ENCODE measurements around the gene PDLIM4.
A peak's percentile ranks its signal among the peaks of the same experiment; 100 is the strongest.

Gene PDLIM4

GRCh38 chr5:132235340-132235739, 22.2 kb upstream of the PDLIM4 start:
- no peak for TF ChIP-seq CTCF (IDR thresholded peaks at IDR 0.05; ENCODE audit: low read depth, low read length)
- no peaks in the 10 kb centered on the region for H3K36me3 ChIP-seq
- DNase-seq: no peak
- H3K4me3 ChIP-seq (ENCODE audit: low read depth, low read length): no peak overlapping the region
- H3K9me3 ChIP-seq (ENCODE audit: severe bottlenecking): no peaks in the 10 kb centered on the region
- H3K27ac ChIP-seq: no peak overlapping the region
- no peaks in the 10 kb centered on the region for H3K27me3 ChIP-seq (ENCODE audit: insufficient read depth, low read depth, severe bottlenecking)

- no peak overlapping the region for H3K4me3 ChIP-seq (ENCODE audit: low read depth, low read length)
- peak; percentile 72 for DNase-seq
- peak; percentile 42; the same call in 1 of the 2 replicates for TF ChIP-seq CTCF (IDR thresholded peaks at IDR 0.05; ENCODE audit: low read depth, low read length)
- H3K27me3 ChIP-seq (ENCODE audit: insufficient read depth, low read depth, severe bottlenecking): no peaks in the 10 kb centered on the region
- H3K36me3 ChIP-seq: no peaks in the 10 kb centered on the region
- peak overlapping the region; percentile 63 for H3K27ac ChIP-seq
- no peaks in the 10 kb centered on the region for H3K9me3 ChIP-seq (ENCODE audit: severe bottlenecking)
Observed at GRCh38 chr5:132237141-132237540, 20.4 kb upstream of the PDLIM4 start.

- peak; percentile 4 for DNase-seq
- Histone ChIP-seq H3K4me3 (ENCODE audit: low read depth, low read length) (no peak overlapping the region), H3K9me3 (ENCODE audit: severe bottlenecking) (no peaks in the 10 kb centered on the region), H3K27ac (peak overlapping the region; percentile 63), H3K36me3 (no peaks in the 10 kb centered on the region), H3K27me3 (ENCODE audit: insufficient read depth, low read depth, severe bottlenecking) (no peaks in the 10 kb centered on the region)
- TF ChIP-seq CTCF (IDR thresholded peaks at IDR 0.05; ENCODE audit: low read depth, low read length): no peak
Observed at GRCh38 chr5:132237670-132238069, 19.8 kb upstream of the PDLIM4 start.

- Histone ChIP-seq H3K36me3 (no peaks in the 10 kb centered on the region), H3K27me3 (ENCODE audit: insufficient read depth, low read depth, severe bottlenecking) (no peaks in the 10 kb centered on the region), H3K9me3 (ENCODE audit: severe bottlenecking) (no peaks in the 10 kb centered on the region), H3K4me3 (ENCODE audit: low read depth, low read length) (no peak overlapping the region), H3K27ac (no peak overlapping the region; the same call in 1 of the 2 replicates)
- TF ChIP-seq CTCF (IDR thresholded peaks at IDR 0.05; ENCODE audit: low read depth, low read length): peak; percentile 86
- peak; percentile 85 for DNase-seq
Observed at GRCh38 chr5:132238169-132238744, 19.2 kb upstream of the PDLIM4 start.

- Histone ChIP-seq H3K4me3 (ENCODE audit: low read depth, low read length) (no peak overlapping the region), H3K27ac (no peak overlapping the region), H3K36me3 (no peaks in the 10 kb centered on the region), H3K9me3 (ENCODE audit: severe bottlenecking) (no peaks in the 10 kb centered on the region), H3K27me3 (ENCODE audit: insufficient read depth, low read depth, severe bottlenecking) (no peaks in the 10 kb centered on the region)
- DNase-seq: peak; percentile 4
- no peak for TF ChIP-seq CTCF (IDR thresholded peaks at IDR 0.05; ENCODE audit: low read depth, low read length)
Observed at GRCh38 chr5:132238901-132239500, 18.5 kb upstream of the PDLIM4 start.

GRCh38 chr5:132239776-132240175, 17.7 kb upstream of the PDLIM4 start:
- no peak overlapping the region for H3K4me3 ChIP-seq (ENCODE audit: low read depth, low read length)
- peaks cover 4% of the 10 kb centered on the region for H3K9me3 ChIP-seq (ENCODE audit: severe bottlenecking)
- H3K27me3 ChIP-seq (ENCODE audit: insufficient read depth, low read depth, severe bottlenecking): no peaks in the 10 kb centered on the region
- no peaks in the 10 kb centered on the region for H3K36me3 ChIP-seq
- peak; percentile 1 for DNase-seq
- TF ChIP-seq CTCF (IDR thresholded peaks at IDR 0.05; ENCODE audit: low read depth, low read length): no peak
- no peak overlapping the region for H3K27ac ChIP-seq

Measured in WERI-Rb-1 (cell line).